Natural killer cell treated with Interleukin-12 subunit alpha and Interleukin-12 subunit beta and Interleukin-15 and Interleukin-18, amount 100 ng/mL, for 72 hours (primary cell): ENCODE measurements around the gene TAP1. TPM values are rescaled to one million over a fixed set of nuclear protein-coding genes. Genes with fewer than 3 reads are reported as not detected.
"Not testable (repeated sequence)": the region's sequence is repeated elsewhere in the genome, so short reads cannot be mapped to it uniquely, and the experiment has no call there.

Experiments
- ATAC-seq, 2 donors: fragments of 150-1000 bp; cut with Tn5 transposase in 1 of 2; sonication (Bioruptor Pico), chemical (Tn5 transposase) in 1 of 2; 2 replicates each; pipeline ENCODE4 v1.10.0; 2021
- DNase-seq: peaks from one replicate; pipeline ENCODE4 v3.0.0; 2022; ENCODE audit warnings: low spot score
- H3K27ac Mint-ChIP-seq, 2 donors: 1 replicate in 1 of 2; 2 replicates in 1 of 2; pipeline ENCODE4 v1.8.0; 2022; ENCODE audit warnings: mixed read lengths in 2 of 2, mild to moderate bottlenecking in 1 of 2, moderate library complexity in 1 of 2
- H3K27me3 Mint-ChIP-seq, 2 donors: 1 replicate in 1 of 2; 2 replicates in 1 of 2; pipeline ENCODE4 v1.8.0; 2022; ENCODE audit warnings: mixed read lengths in 2 of 2
- H3K36me3 Mint-ChIP-seq: one replicate; pipeline ENCODE4 v1.8.0; 2022; ENCODE audit warnings: mixed read lengths
- H3K4me1 Mint-ChIP-seq, 2 donors: 1 replicate in 1 of 2; 2 replicates in 1 of 2; pipeline ENCODE4 v1.8.0; 2022; ENCODE audit warnings: low read depth in 2 of 2, mixed read lengths in 2 of 2, mild to moderate bottlenecking in 1 of 2
- H3K4me3 Mint-ChIP-seq: one replicate; pipeline ENCODE4 v1.8.0; 2022; ENCODE audit warnings: mixed read lengths
- H3K9me3 Mint-ChIP-seq: 2 replicates; pipeline ENCODE4 v1.8.0; 2022; ENCODE audit warnings: mixed read lengths
- total RNA-seq, 2 donors: library from RNA; stranded (reverse); gene quantifications; one replicate each; pipeline ENCODE4 v1.2.3, GENCODE V29; 2022

The TAP1 gene
- 100 to 1,000 TPM; 512 to 588 TPM for total RNA-seq

- DNase-seq, result peak; percentile 97
- Mint-ChIP-seq H3K36me3 (peaks cover 76% of the 10 kb centered on the region), H3K27ac (peak within 1 kb of the TSS; percentile 98 to 100), H3K27me3 (no peaks in the 10 kb centered on the region), H3K9me3 (no peaks in the 10 kb centered on the region), H3K4me3 (peak within 1 kb of the TSS; percentile 97), H3K4me1 (peaks cover 62 to 74% of the 10 kb centered on the region in 2 donors)
- ATAC-seq, result peak; percentile 90 to 92
These were observed at the start of gene TAP1, which contains the start of gene PSMB9 for GRCh38 chr6:32853541-32854375. TSS of gene TAP1 (minus strand) at chr6:32853704. CDS start at chr6:32853636, 68 bp downstream. TSS of gene PSMB9 (plus strand) at chr6:32854192. CDS start at chr6:32854230, 38 bp downstream.

- peak; percentile 13 to 31 for ATAC-seq
- DNase-seq, result no peak
- H3K4me3 Mint-ChIP-seq, result peak overlapping the region; percentile 95
- no peaks in the 10 kb centered on the region for H3K27me3 Mint-ChIP-seq
- peaks cover 31 to 43% of the 10 kb centered on the region in 2 donors for H3K4me1 Mint-ChIP-seq
- peak overlapping the region; percentile 89 to 97 for H3K27ac Mint-ChIP-seq
- H3K36me3 Mint-ChIP-seq, result no peaks in the 10 kb centered on the region
- no peaks in the 10 kb centered on the region for H3K9me3 Mint-ChIP-seq
These were observed 41.5 kb upstream of the TAP1 start for GRCh38 chr6:32895006-32895345.

GRCh38 chr6:32894085-32895005 is 40.8 kb upstream of the TAP1 start:
- no peaks in the 10 kb centered on the region for H3K36me3 Mint-ChIP-seq
- H3K27me3 Mint-ChIP-seq, result no peaks in the 10 kb centered on the region
- peak overlapping the region; percentile 89 to 97 for H3K27ac Mint-ChIP-seq
- ATAC-seq, result peak; percentile 99
- no peaks in the 10 kb centered on the region for H3K9me3 Mint-ChIP-seq
- H3K4me3 Mint-ChIP-seq, result peak overlapping the region; percentile 95
- H3K4me1 Mint-ChIP-seq, result peaks cover 31 to 43% of the 10 kb centered on the region in 2 donors
- DNase-seq, result peak; percentile 93

- Mint-ChIP-seq H3K27ac (no peak overlapping the region), H3K27me3 (no peaks in the 10 kb centered on the region), H3K9me3 (no peaks in the 10 kb centered on the region), H3K36me3 (no peaks in the 10 kb centered on the region), H3K4me1 (peaks cover 15 to 16% of the 10 kb centered on the region in 2 donors), H3K4me3 (no peak overlapping the region)
- no peak for DNase-seq
- no peak for ATAC-seq
These were observed 37.3 kb upstream of the TAP1 start for GRCh38 chr6:32890831-32891230.

GRCh38 chr6:32889533-32889932 is 36.0 kb upstream of the TAP1 start:
- no peak overlapping the region for H3K27ac Mint-ChIP-seq
- H3K27me3 Mint-ChIP-seq, result no peaks in the 10 kb centered on the region
- H3K4me1 Mint-ChIP-seq, result peaks cover 5 to 6% of the 10 kb centered on the region in 2 donors
- no peaks in the 10 kb centered on the region for H3K9me3 Mint-ChIP-seq
- ATAC-seq (no peak), DNase-seq (no peak)
- H3K36me3 Mint-ChIP-seq, result no peaks in the 10 kb centered on the region
- H3K4me3 Mint-ChIP-seq, result no peak overlapping the region

GRCh38 chr6:32888576-32888975 is 35.1 kb upstream of the TAP1 start:
- H3K4me3 Mint-ChIP-seq, result no peak overlapping the region
- H3K27me3 Mint-ChIP-seq, result no peaks in the 10 kb centered on the region
- no peaks in the 10 kb centered on the region for H3K36me3 Mint-ChIP-seq
- H3K9me3 Mint-ChIP-seq, result no peaks in the 10 kb centered on the region
- DNase-seq (no peak), ATAC-seq (no peak)
- H3K4me1 Mint-ChIP-seq, result no peaks in the 10 kb centered on the region
- H3K27ac Mint-ChIP-seq, result no peak overlapping the region

GRCh38 chr6:32887616-32888015 is 34.1 kb upstream of the TAP1 start:
- no peaks in the 10 kb centered on the region for H3K36me3 Mint-ChIP-seq
- DNase-seq (no peak), ATAC-seq (no peak)
- H3K27me3 Mint-ChIP-seq, result no peaks in the 10 kb centered on the region
- no peaks in the 10 kb centered on the region for H3K9me3 Mint-ChIP-seq
- H3K4me1 Mint-ChIP-seq, result no peaks in the 10 kb centered on the region
- no peak overlapping the region for H3K27ac Mint-ChIP-seq
- H3K4me3 Mint-ChIP-seq, result no peak overlapping the region

- DNase-seq (no peak), ATAC-seq (no peak)
- Mint-ChIP-seq H3K9me3 (no peaks in the 10 kb centered on the region), H3K27me3 (no peaks in the 10 kb centered on the region), H3K36me3 (no peaks in the 10 kb centered on the region), H3K4me1 (no peaks in the 10 kb centered on the region), H3K27ac (no peak overlapping the region), H3K4me3 (no peak overlapping the region)
These were observed 33.3 kb upstream of the TAP1 start for GRCh38 chr6:32886681-32887383.

- DNase-seq, result no peak
- Mint-ChIP-seq H3K27me3 (no peaks in the 10 kb centered on the region), H3K9me3 (no peaks in the 10 kb centered on the region), H3K27ac (no peak overlapping the region), H3K36me3 (no peaks in the 10 kb centered on the region), H3K4me3 (no peak overlapping the region), H3K4me1 (no peaks in the 10 kb centered on the region)
- ATAC-seq, result no peak
These were observed 32.3 kb upstream of the TAP1 start for GRCh38 chr6:32885698-32886286.

GRCh38 chr6:32883789-32884188 is 30.3 kb upstream of the TAP1 start:
- no peaks in the 10 kb centered on the region for H3K9me3 Mint-ChIP-seq
- H3K27me3 Mint-ChIP-seq, result peaks cover 0 to 10% of the 10 kb centered on the region in 2 donors
- H3K36me3 Mint-ChIP-seq, result no peaks in the 10 kb centered on the region
- H3K4me1 Mint-ChIP-seq, result no peaks in the 10 kb centered on the region
- H3K4me3 Mint-ChIP-seq, result no peak overlapping the region
- DNase-seq (no peak), ATAC-seq (no peak)
- H3K27ac Mint-ChIP-seq, result no peak overlapping the region

GRCh38 chr6:32882879-32883250 is 29.4 kb upstream of the TAP1 start:
- ATAC-seq (no peak), DNase-seq (no peak)
- no peak overlapping the region for H3K27ac Mint-ChIP-seq
- peaks cover 0 to 11% of the 10 kb centered on the region in 2 donors for H3K27me3 Mint-ChIP-seq
- H3K4me3 Mint-ChIP-seq, result no peak overlapping the region
- H3K9me3 Mint-ChIP-seq, result no peaks in the 10 kb centered on the region
- H3K36me3 Mint-ChIP-seq, result no peaks in the 10 kb centered on the region
- no peaks in the 10 kb centered on the region for H3K4me1 Mint-ChIP-seq

GRCh38 chr6:32880962-32881361 is 27.5 kb upstream of the TAP1 start:
- not testable (repeated sequence) for H3K4me1 Mint-ChIP-seq, H3K4me3 Mint-ChIP-seq, ATAC-seq, DNase-seq, H3K36me3 Mint-ChIP-seq, H3K9me3 Mint-ChIP-seq, H3K27ac Mint-ChIP-seq
- H3K27me3 Mint-ChIP-seq, result peaks cover 0 to 12% of the 10 kb centered on the region in 2 donors

- Mint-ChIP-seq H3K27ac (no peak overlapping the region), H3K4me1 (no peaks in the 10 kb centered on the region), H3K27me3 (peaks cover 0 to 12% of the 10 kb centered on the region in 2 donors), H3K9me3 (no peaks in the 10 kb centered on the region), H3K4me3 (no peak overlapping the region), H3K36me3 (no peaks in the 10 kb centered on the region)
- no peak for ATAC-seq
- DNase-seq, result no peak
These were observed 26.2 kb upstream of the TAP1 start for GRCh38 chr6:32879691-32880090.
